ENCODE results near the gene TRIM15. TPM values are rescaled to one million over a fixed set of nuclear protein-coding genes. Genes with fewer than 3 reads are reported as not detected.

TRIM15 gene
- total RNA-seq, 1 donor from 2014 or later = not detected

GRCh38 chr6:30143780-30144179, 19.6 kb upstream of the TRIM15 start:
- Mint-ChIP-seq H3K4me1 (no peaks in the 10 kb centered on the region), H3K4me3 (no peak overlapping the region), H3K9me3 (no peaks in the 10 kb centered on the region), H3K27me3 (ENCODE audit: low read depth) (peaks cover 84% of the 10 kb centered on the region), H3K27ac (no peak overlapping the region), H3K36me3 (no peaks in the 10 kb centered on the region)
- no peak for TF ChIP-seq CTCF (IDR thresholded peaks at IDR 0.05; ENCODE audit: unreplicated experiment)
- no peak for DNase-seq (ENCODE audit: low spot score in 2 of 2, unreplicated experiment in 2 of 2)

- Mint-ChIP-seq H3K4me1 (no peaks in the 10 kb centered on the region), H3K36me3 (no peaks in the 10 kb centered on the region), H3K4me3 (no peak overlapping the region), H3K27ac (no peak overlapping the region), H3K27me3 (ENCODE audit: low read depth) (peaks cover 79% of the 10 kb centered on the region), H3K9me3 (no peaks in the 10 kb centered on the region)
- no peak for TF ChIP-seq CTCF (IDR thresholded peaks at IDR 0.05; ENCODE audit: unreplicated experiment)
- no peak for DNase-seq (ENCODE audit: low spot score in 2 of 2, unreplicated experiment in 2 of 2)
These were observed 18.5 kb upstream of the TRIM15 start for GRCh38 chr6:30144811-30145210.

- H3K4me3 Mint-ChIP-seq = no peak overlapping the region
- no peak for TF ChIP-seq CTCF (IDR thresholded peaks at IDR 0.05; ENCODE audit: unreplicated experiment)
- H3K36me3 Mint-ChIP-seq = no peaks in the 10 kb centered on the region
- H3K27me3 Mint-ChIP-seq (ENCODE audit: low read depth) = peaks cover 78% of the 10 kb centered on the region
- H3K4me1 Mint-ChIP-seq = no peaks in the 10 kb centered on the region
- no peak for DNase-seq (ENCODE audit: low spot score in 2 of 2, unreplicated experiment in 2 of 2)
- no peaks in the 10 kb centered on the region for H3K9me3 Mint-ChIP-seq
- H3K27ac Mint-ChIP-seq = no peak overlapping the region
These were observed 17.5 kb upstream of the TRIM15 start for GRCh38 chr6:30145818-30146217.

- no peak overlapping the region for H3K4me3 Mint-ChIP-seq
- H3K36me3 Mint-ChIP-seq = no peaks in the 10 kb centered on the region
- no peaks in the 10 kb centered on the region for H3K4me1 Mint-ChIP-seq
- no peak for DNase-seq (ENCODE audit: low spot score in 2 of 2, unreplicated experiment in 2 of 2)
- H3K27ac Mint-ChIP-seq = no peak overlapping the region
- no peaks in the 10 kb centered on the region for H3K9me3 Mint-ChIP-seq
- peaks cover 74% of the 10 kb centered on the region for H3K27me3 Mint-ChIP-seq (ENCODE audit: low read depth)
- TF ChIP-seq CTCF (IDR thresholded peaks at IDR 0.05; ENCODE audit: unreplicated experiment) = no peak
These were observed 16.2 kb upstream of the TRIM15 start for GRCh38 chr6:30147096-30147495.

GRCh38 chr6:30149234-30149633, 14.1 kb upstream of the TRIM15 start:
- Mint-ChIP-seq H3K27ac (no peak overlapping the region), H3K9me3 (no peaks in the 10 kb centered on the region)
- no peak for DNase-seq (ENCODE audit: low spot score in 2 of 2, unreplicated experiment in 2 of 2)

More at GRCh38 chr6:30149234-30149633, 14.1 kb upstream of the TRIM15 start:
- no peak for TF ChIP-seq CTCF (IDR thresholded peaks at IDR 0.05; ENCODE audit: unreplicated experiment)
- Mint-ChIP-seq H3K36me3 (no peaks in the 10 kb centered on the region), H3K27me3 (ENCODE audit: low read depth) (peaks cover 77% of the 10 kb centered on the region), H3K4me1 (no peaks in the 10 kb centered on the region), H3K4me3 (no peak overlapping the region)

All from mesothelial cell of epicardium (in vitro differentiated cells).